ENCODE measurements around the gene ZNF560.

ZNF560 gene

DNA sequence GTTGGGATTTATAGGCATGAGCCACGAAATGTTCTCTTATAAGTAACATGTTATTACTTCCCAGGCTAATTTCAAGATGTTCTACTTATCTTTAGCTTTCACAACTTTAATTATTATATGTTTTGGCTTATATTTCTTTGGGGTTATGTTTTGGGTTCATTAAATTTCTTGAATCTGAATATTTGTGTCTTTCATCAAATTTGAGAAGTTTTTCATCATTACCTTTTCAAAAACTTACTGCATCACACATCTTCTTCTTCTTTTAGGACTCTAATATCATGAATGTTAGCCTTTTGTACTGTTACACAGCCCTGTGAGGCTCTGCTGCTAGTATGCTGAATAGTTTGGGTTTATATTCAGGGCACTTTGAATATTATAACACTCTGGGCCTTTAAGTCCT lies 53.4 kb downstream of the ZNF560 start:
- DNase-seq (ENCODE audit: low read depth in 1 of 2, low spot score in 1 of 2) = no peak
- Histone ChIP-seq H3K27me3 (ENCODE audit: insufficient read depth, poor library complexity, severe bottlenecking) (no peaks in the 10 kb centered on the region), H3K4me3 (replicated peaks; ENCODE audit: insufficient read depth, low read length) (no peak overlapping the region), H3K27ac (replicated peaks) (no peak overlapping the region)
- TF ChIP-seq POLR2AphosphoS5 (IDR thresholded peaks at IDR 0.05; ENCODE audit: low read depth) (no peak), GABPA (IDR thresholded peaks at IDR 0.05; ENCODE audit: low read depth) (no peak), SPI1 (IDR thresholded peaks at IDR 0.05; ENCODE audit: borderline replicate concordance, low read depth) (no peak)
- TF ChIP-seq, protein P1, sequence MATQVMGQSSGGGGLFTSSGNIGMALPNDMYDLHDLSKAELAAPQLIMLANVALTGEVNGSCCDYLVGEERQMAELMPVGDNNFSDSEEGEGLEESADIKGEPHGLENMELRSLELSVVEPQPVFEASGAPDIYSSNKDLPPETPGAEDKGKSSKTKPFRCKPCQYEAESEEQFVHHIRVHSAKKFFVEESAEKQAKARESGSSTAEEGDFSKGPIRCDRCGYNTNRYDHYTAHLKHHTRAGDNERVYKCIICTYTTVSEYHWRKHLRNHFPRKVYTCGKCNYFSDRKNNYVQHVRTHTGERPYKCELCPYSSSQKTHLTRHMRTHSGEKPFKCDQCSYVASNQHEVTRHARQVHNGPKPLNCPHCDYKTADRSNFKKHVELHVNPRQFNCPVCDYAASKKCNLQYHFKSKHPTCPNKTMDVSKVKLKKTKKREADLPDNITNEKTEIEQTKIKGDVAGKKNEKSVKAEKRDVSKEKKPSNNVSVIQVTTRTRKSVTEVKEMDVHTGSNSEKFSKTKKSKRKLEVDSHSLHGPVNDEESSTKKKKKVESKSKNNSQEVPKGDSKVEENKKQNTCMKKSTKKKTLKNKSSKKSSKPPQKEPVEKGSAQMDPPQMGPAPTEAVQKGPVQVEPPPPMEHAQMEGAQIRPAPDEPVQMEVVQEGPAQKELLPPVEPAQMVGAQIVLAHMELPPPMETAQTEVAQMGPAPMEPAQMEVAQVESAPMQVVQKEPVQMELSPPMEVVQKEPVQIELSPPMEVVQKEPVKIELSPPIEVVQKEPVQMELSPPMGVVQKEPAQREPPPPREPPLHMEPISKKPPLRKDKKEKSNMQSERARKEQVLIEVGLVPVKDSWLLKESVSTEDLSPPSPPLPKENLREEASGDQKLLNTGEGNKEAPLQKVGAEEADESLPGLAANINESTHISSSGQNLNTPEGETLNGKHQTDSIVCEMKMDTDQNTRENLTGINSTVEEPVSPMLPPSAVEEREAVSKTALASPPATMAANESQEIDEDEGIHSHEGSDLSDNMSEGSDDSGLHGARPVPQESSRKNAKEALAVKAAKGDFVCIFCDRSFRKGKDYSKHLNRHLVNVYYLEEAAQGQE (IDR thresholded peaks at IDR 0.05; ENCODE audit: insufficient replicate concordance, low read depth) = no peak
- TF ChIP-seq, protein P2, sequence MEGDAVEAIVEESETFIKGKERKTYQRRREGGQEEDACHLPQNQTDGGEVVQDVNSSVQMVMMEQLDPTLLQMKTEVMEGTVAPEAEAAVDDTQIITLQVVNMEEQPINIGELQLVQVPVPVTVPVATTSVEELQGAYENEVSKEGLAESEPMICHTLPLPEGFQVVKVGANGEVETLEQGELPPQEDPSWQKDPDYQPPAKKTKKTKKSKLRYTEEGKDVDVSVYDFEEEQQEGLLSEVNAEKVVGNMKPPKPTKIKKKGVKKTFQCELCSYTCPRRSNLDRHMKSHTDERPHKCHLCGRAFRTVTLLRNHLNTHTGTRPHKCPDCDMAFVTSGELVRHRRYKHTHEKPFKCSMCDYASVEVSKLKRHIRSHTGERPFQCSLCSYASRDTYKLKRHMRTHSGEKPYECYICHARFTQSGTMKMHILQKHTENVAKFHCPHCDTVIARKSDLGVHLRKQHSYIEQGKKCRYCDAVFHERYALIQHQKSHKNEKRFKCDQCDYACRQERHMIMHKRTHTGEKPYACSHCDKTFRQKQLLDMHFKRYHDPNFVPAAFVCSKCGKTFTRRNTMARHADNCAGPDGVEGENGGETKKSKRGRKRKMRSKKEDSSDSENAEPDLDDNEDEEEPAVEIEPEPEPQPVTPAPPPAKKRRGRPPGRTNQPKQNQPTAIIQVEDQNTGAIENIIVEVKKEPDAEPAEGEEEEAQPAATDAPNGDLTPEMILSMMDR (IDR thresholded peaks at IDR 0.05; ENCODE audit: insufficient read depth, low read length) = no peak

DNA sequence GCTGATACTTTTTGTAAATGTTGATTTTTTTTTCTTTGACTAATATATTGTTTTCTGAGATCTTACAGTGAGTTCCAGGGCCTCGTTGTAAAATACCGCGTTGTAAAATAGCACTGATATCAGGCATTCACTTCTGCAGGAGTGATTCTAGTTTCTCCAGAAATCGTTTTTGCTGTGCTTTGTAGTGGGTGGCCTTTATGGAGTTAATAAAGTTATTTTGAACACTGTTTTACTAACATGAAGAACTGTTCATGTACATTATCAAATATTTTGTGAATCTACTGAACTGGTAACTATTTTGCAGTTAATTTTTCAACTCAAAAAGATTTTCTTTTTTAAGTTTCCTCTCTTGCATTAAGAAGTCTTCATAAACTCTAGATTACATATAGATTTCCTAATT lies 62.1 kb downstream of the ZNF560 start:
- peak overlapping the region; percentile 90; the same call in 1 of the 2 replicates for H3K27ac ChIP-seq (replicated peaks)
- H3K27me3 ChIP-seq (ENCODE audit: insufficient read depth, poor library complexity, severe bottlenecking) = no peaks in the 10 kb centered on the region
- H3K4me3 ChIP-seq (replicated peaks; ENCODE audit: insufficient read depth, low read length) = no peak overlapping the region
- TF ChIP-seq POLR2AphosphoS5 (IDR thresholded peaks at IDR 0.05; ENCODE audit: low read depth) = no peak
- TF ChIP-seq SPI1 (IDR thresholded peaks at IDR 0.05; ENCODE audit: borderline replicate concordance, low read depth) = no peak
- no peak for DNase-seq (ENCODE audit: low read depth in 1 of 2, low spot score in 1 of 2)

DNA sequence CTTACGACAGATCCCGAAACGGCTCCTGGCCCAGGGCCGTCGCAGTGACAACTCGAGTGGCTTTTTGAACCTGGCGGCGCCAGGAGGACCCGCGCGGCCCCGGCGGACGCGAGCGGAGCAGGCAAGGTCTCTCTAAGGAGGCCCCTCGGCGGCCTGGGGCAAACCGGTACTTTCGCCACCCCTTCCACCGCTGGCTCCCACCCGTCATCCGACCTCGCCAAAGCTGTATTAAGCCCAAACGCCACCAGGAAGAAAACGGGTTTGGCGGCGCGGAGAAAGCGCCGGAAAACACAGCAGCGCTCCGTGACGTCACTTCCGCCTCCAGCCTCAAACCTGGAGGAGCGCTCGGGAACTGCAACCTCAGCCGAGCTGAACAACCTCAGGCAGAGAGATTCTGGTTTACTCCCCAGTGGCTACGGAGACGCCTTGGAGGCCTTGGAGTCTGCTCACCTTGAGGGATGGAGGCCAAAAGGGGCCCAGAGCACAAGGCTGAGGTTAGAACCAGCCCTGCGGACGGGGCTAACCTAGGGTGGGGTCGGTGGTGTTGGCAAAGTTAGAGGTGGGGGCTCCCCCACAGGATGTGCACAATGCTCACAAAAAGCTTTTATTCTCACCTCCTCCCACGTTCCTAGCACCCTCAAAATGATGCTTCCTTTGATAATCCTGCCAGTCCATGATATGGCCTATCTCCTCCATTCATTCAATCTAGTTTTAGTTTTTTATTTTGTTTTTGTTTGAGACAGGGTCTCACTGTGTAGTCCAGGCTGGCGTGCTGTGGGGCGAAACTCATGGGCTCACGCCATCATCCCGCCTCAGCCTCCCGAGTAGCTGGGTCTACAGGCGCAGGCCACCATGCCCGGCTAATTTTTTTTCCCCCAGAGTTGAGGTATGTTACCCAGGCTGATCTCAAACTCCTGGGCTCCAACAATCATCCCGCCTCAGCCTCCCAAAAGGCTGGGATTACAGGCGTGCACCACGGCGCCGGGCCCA lies 62.8 kb downstream of the ZNF560 start, which contains the start of gene ZNF266:
Gene ZNF266, minus strand, starts transcription at position 295 of the 990 bp plus-strand sequence. CDS start 15,484 bp downstream, outside the sequence.
- peak within 1 kb of the TSS; percentile 90 for H3K27ac ChIP-seq (replicated peaks)

More for the DNA sequence above, 62.8 kb downstream of the ZNF560 start, which contains the start of gene ZNF266:
- DNase-seq (ENCODE audit: low read depth in 1 of 2, low spot score in 1 of 2) = peak; percentile 78 to 93
- Histone ChIP-seq H3K4me3 (replicated peaks; ENCODE audit: insufficient read depth, low read length) (peak within 1 kb of the TSS; percentile 71), H3K27me3 (ENCODE audit: insufficient read depth, poor library complexity, severe bottlenecking) (no peaks in the 10 kb centered on the region)
- TF ChIP-seq POLR2AphosphoS5 (IDR thresholded peaks at IDR 0.05; ENCODE audit: low read depth) = peak; percentile 77
- TF ChIP-seq GABPA (IDR thresholded peaks at IDR 0.05; ENCODE audit: low read depth) = peak; percentile 91
- TF ChIP-seq, protein P2 (IDR thresholded peaks at IDR 0.05; ENCODE audit: insufficient read depth, low read length) = peak; percentile 48
- TF ChIP-seq, protein P1 (IDR thresholded peaks at IDR 0.05; ENCODE audit: insufficient replicate concordance, low read depth) = peak; percentile 36
- peak; percentile 10; the same call in 1 of the 2 replicates for TF ChIP-seq SPI1 (IDR thresholded peaks at IDR 0.05; ENCODE audit: borderline replicate concordance, low read depth)

Data from HL-60 (cell line).